Bronchial epithelial cell (primary cell): ENCODE data around the gene FUT6. TPM values are rescaled to one million over a fixed set of nuclear protein-coding genes. Genes with fewer than 3 reads are reported as not detected.
"Not testable (repeated sequence)": the region's sequence is repeated elsewhere in the genome, so short reads cannot be mapped to it uniquely, and the experiment has no call there.

ENCODE experiments used
- DNase-seq: peaks from one replicate; pipeline ENCODE4 v3.0.0-alpha.2; 2010; ENCODE audit warnings: low read depth
- FAIRE-seq: peaks from 2 replicates; lab custom pipeline; 2011; peaks lifted over from hg19 to GRCh38; lab: Jason Lieb, UNC
- H3K27me3 ChIP-seq: 2 replicates; pipeline ENCODE4 v1.5.1; 2011; ENCODE audit warnings: low read length; ENCODE audit not compliant: control insufficient read depth, insufficient read depth
- H3K36me3 ChIP-seq: 2 replicates; pipeline ENCODE4 v1.5.1; 2011; ENCODE audit warnings: low read length; ENCODE audit not compliant: control insufficient read depth, insufficient read depth
- H3K4me3 ChIP-seq: 2 replicates; pipeline ENCODE4 v1.5.1; 2011; ENCODE audit warnings: mild to moderate bottlenecking, low read depth, low read length, control low read depth
- CTCF ChIP-seq: IDR thresholded peaks from 2 replicates; pipeline ENCODE4 v1.5.1; 2011; ENCODE audit warnings: mild to moderate bottlenecking, moderate library complexity, low read length, control low read depth, inconsistent platforms; ENCODE audit not compliant: insufficient read depth, severe bottlenecking
- total RNA-seq: library from RNA; depleted of rRNA; stranded (reverse); fragments of >200 nt; gene quantifications from 2 replicates; pipeline ENCODE4 v1.2.1, GENCODE V29; 2014

Gene FUT6
- total RNA-seq, 1 donor from 2014 or later = 2.1 TPM

GRCh38 chr19:5844456-5845433 lies 5.2 kb upstream of the FUT6 start:
- no peak for TF ChIP-seq CTCF
- no peak overlapping the region for H3K4me3 ChIP-seq
- no peak for DNase-seq
- FAIRE-seq = peak; percentile 79
- no peaks in the 10 kb centered on the region for H3K27me3 ChIP-seq
- H3K36me3 ChIP-seq = no peaks in the 10 kb centered on the region

GRCh38 chr19:5843295-5843927 lies 3.9 kb upstream of the FUT6 start:
- H3K4me3 ChIP-seq = no peak overlapping the region
- H3K36me3 ChIP-seq = no peaks in the 10 kb centered on the region
- FAIRE-seq (no peak), DNase-seq (no peak)
- H3K27me3 ChIP-seq = no peaks in the 10 kb centered on the region
- no peak for TF ChIP-seq CTCF

- H3K36me3 ChIP-seq, DNase-seq, H3K4me3 ChIP-seq, H3K27me3 ChIP-seq, FAIRE-seq: not testable (repeated sequence)
Measured at GRCh38 chr19:5841735-5842111, 2.2 kb upstream of the FUT6 start.

- H3K27me3 ChIP-seq = no peaks in the 10 kb centered on the region
Measured at GRCh38 chr19:5838353-5839064, 993 bp downstream of the FUT6 start.

GRCh38 chr19:5837761-5838352 lies 1.6 kb downstream of the FUT6 start:
- no peak for FAIRE-seq
- H3K27me3 ChIP-seq = no peaks in the 10 kb centered on the region
- TF ChIP-seq CTCF = no peak
- DNase-seq = no peak
- H3K4me3 ChIP-seq = no peak overlapping the region
- no peaks in the 10 kb centered on the region for H3K36me3 ChIP-seq

More at GRCh38 chr19:5838353-5839064, 993 bp downstream of the FUT6 start:
- TF ChIP-seq CTCF = no peak
- no peaks in the 10 kb centered on the region for H3K36me3 ChIP-seq
- H3K4me3 ChIP-seq = no peak overlapping the region
- DNase-seq (no peak), FAIRE-seq (no peak)
